Measurements from ENCODE around the gene RABGAP1. TPM values are rescaled to one million over a fixed set of nuclear protein-coding genes. Genes with fewer than 3 reads are reported as not detected.

Gene RABGAP1
- polyA plus RNA-seq, 3 donors from 2014 or later = 14.0 to 24.2 (median 14.7) TPM

GRCh38 chr9:123049589-123050222 lies 108.9 kb downstream of the RABGAP1 start:
- Mint-ChIP-seq H3K27me3 (ENCODE audit: low read depth in 3 of 3) (peaks cover 0 to 2% (median 0%) of the 10 kb centered on the region in 3 donors), H3K9me3 (no peaks in the 10 kb centered on the region), H3K4me1 (peaks cover 0 to 6% of the 10 kb centered on the region in 2 donors), H3K36me3 (peaks cover 0 to under 1% (median 0%) of the 10 kb centered on the region in 3 donors), H3K4me3 (no peak overlapping the region), H3K27ac (no peak overlapping the region)
- DNase-seq = no peak

DNA sequence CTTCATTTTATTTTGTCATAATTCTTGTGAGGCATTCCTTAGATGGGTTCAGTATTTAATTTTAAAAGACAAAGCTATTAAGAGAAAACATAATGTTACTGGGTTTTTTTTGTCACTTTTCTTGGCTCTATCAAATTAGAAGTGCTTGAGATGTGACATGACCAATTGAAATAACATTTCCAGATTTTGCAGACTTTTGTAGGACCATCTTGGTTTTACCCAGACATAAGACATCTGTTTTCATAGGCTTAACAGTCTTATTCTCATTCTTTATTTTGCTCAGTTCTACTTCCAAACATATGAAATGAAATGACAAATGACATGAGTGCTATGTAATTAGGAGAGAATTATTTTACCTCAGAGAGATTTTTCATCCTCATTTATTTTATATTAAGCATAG lies 112.2 kb downstream of the RABGAP1 start:
- DNase-seq = no peak
- Mint-ChIP-seq H3K9me3 (no peaks in the 10 kb centered on the region), H3K27me3 (ENCODE audit: low read depth in 3 of 3) (peaks cover 0 to 2% (median 0%) of the 10 kb centered on the region in 3 donors), H3K27ac (no peak overlapping the region), H3K4me3 (no peak overlapping the region), H3K36me3 (peaks cover 0 to 5% (median 0%) of the 10 kb centered on the region in 3 donors), H3K4me1 (peaks cover 0 to 6% of the 10 kb centered on the region in 2 donors)

- no peak for DNase-seq
- peaks cover 0 to 6% of the 10 kb centered on the region in 2 donors for H3K4me1 Mint-ChIP-seq
- no peaks in the 10 kb centered on the region for H3K9me3 Mint-ChIP-seq
- no peak overlapping the region for H3K4me3 Mint-ChIP-seq
- H3K36me3 Mint-ChIP-seq = peaks cover 0 to 5% (median 0%) of the 10 kb centered on the region in 3 donors
- H3K27me3 Mint-ChIP-seq (ENCODE audit: low read depth in 3 of 3) = peaks cover 0 to 2% (median 0%) of the 10 kb centered on the region in 3 donors
- no peak overlapping the region for H3K27ac Mint-ChIP-seq
Measured at GRCh38 chr9:123053711-123054110, 112.9 kb downstream of the RABGAP1 start.

- H3K4me3 Mint-ChIP-seq = no peak overlapping the region
- H3K36me3 Mint-ChIP-seq = peaks cover 0 to 9% (median 3%) of the 10 kb centered on the region in 3 donors
- no peaks in the 10 kb centered on the region for H3K9me3 Mint-ChIP-seq
- peaks cover 0 to 1% (median 0%) of the 10 kb centered on the region in 3 donors for H3K27me3 Mint-ChIP-seq (ENCODE audit: low read depth in 3 of 3)
- DNase-seq = no peak
- no peak overlapping the region for H3K27ac Mint-ChIP-seq
- peaks cover 0 to 2% of the 10 kb centered on the region in 2 donors for H3K4me1 Mint-ChIP-seq
Measured at GRCh38 chr9:123058834-123059233, 118.0 kb downstream of the RABGAP1 start.

DNA sequence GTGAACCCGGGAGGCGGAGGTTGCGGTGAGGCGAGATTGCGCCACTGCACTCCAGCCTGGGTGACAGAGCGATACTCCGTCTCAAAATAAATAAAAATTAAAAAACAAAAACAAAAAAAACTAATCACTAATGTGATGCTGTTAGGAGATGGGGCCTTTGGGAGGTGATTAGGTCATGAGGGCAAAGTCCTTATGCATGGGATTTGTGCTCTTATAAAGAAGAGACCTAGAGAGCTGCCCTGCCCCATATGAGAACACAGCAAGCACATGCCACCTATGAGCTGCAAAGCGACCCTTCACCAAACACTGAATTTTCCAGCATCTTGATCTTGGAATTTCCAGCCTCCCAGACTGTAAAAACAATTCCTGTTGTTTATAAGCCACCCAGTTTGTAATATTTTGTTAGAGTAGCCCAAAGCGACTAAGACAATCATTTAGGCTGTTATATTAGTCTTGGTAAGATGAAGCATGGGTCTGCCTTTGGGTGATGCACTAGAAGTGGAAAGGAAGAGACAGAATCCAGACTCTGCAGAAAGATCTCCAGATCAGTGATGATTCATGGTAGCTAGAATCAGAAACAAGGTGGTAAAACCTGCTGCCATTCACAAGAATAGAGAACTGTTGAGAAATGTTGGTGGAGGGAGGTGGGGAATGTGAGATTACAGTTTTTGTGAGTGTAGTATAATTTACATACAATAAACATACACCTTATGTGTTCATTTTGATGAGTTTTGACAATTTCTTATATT lies 118.8 kb downstream of the RABGAP1 start:
- peaks cover 0 to 1% (median 0%) of the 10 kb centered on the region in 3 donors for H3K27me3 Mint-ChIP-seq (ENCODE audit: low read depth in 3 of 3)
- H3K4me1 Mint-ChIP-seq = no peaks in the 10 kb centered on the region
- no peaks in the 10 kb centered on the region for H3K9me3 Mint-ChIP-seq
- no peak overlapping the region for H3K27ac Mint-ChIP-seq
- no peak for DNase-seq
- H3K4me3 Mint-ChIP-seq = no peak overlapping the region
- H3K36me3 Mint-ChIP-seq = peaks cover 0 to 9% (median 6%) of the 10 kb centered on the region in 3 donors

DNA sequence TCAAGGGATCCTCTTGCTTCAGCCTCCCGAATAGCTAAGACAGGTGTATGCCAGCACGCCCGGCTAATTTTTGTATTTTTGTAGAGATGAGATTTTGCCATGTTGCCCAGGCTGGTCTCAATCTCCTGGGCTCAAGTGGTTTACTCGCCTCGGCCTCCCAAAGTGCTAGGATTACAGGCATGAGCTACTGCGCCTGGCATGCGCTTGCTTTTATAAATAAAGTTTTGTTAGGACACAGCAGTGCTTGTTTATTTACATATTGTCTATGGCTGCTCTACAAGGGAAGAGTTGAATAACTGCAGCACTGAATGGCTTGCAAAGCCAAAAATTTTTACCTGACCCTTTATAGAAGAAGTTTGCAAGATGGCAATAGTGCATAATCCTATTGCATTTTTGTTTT lies 120.4 kb downstream of the RABGAP1 start:
- H3K27me3 Mint-ChIP-seq (ENCODE audit: low read depth in 3 of 3) = peaks cover 0 to 2% (median 0%) of the 10 kb centered on the region in 3 donors
- no peaks in the 10 kb centered on the region for H3K4me1 Mint-ChIP-seq
- peaks cover 7 to 15% (median 12%) of the 10 kb centered on the region in 3 donors for H3K36me3 Mint-ChIP-seq
- H3K4me3 Mint-ChIP-seq = no peak overlapping the region
- no peak for DNase-seq
- H3K9me3 Mint-ChIP-seq = no peaks in the 10 kb centered on the region
- H3K27ac Mint-ChIP-seq = no peak overlapping the region

GRCh38 chr9:123062351-123063176 lies 121.7 kb downstream of the RABGAP1 start:
- no peak for DNase-seq
- Mint-ChIP-seq H3K4me3 (no peak overlapping the region), H3K4me1 (no peaks in the 10 kb centered on the region), H3K27me3 (ENCODE audit: low read depth in 3 of 3) (peaks cover 0 to 6% (median 0%) of the 10 kb centered on the region in 3 donors), H3K27ac (no peak overlapping the region), H3K9me3 (no peaks in the 10 kb centered on the region), H3K36me3 (peaks cover 20 to 29% (median 24%) of the 10 kb centered on the region in 3 donors)

DNA sequence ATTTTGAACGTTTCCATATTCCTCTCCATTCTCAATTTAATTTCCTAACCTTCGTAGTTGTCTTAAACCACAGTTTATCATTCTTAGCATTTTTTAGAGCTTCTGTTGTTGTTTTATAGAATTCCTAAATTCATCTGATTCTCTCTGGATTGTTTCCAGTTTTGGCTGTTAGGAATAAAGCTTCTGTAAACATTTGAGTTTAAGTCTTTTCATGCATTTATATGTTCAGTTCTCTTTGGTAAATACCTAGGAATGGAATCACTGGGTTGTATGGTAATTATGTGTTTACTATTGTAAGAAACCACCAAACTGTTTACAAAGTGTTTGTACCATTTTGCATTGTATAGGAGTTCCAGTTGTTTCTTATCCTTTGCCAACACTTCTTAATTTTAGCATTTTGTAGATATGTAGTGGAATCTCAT lies 122.4 kb downstream of the RABGAP1 start:
- H3K36me3 Mint-ChIP-seq = peaks cover 22 to 31% (median 26%) of the 10 kb centered on the region in 3 donors
- H3K4me3 Mint-ChIP-seq = no peak overlapping the region
- H3K27ac Mint-ChIP-seq = no peak overlapping the region
- peaks cover 0 to 6% (median 0%) of the 10 kb centered on the region in 3 donors for H3K27me3 Mint-ChIP-seq (ENCODE audit: low read depth in 3 of 3)
- DNase-seq = no peak
- H3K9me3 Mint-ChIP-seq = no peaks in the 10 kb centered on the region
- no peaks in the 10 kb centered on the region for H3K4me1 Mint-ChIP-seq

DNA sequence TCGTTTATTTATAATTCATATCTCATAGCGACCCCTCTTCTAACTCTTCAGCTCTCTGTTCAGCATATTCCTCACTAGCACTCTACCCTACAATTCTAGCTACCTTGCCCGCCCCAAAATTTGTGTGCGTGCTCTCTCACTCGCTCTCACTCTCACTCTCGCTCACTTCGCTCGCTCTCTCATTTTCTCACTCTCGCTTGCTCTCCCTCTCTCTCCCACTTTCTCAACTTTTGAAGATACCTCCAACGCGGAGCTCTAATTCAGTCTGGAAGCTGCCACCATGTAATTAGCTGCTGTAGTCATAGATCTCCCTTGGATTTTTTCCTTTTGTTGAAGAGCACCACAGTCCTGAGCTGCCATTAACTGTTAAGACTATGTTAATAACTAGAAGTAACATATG lies 123.1 kb downstream of the RABGAP1 start:
- Mint-ChIP-seq H3K36me3 (peaks cover 22 to 31% (median 26%) of the 10 kb centered on the region in 3 donors), H3K27me3 (ENCODE audit: low read depth in 3 of 3) (peaks cover 0 to 6% (median 0%) of the 10 kb centered on the region in 3 donors), H3K4me1 (no peaks in the 10 kb centered on the region), H3K27ac (peak overlapping the region in 1 of 6 donors; percentile 20), H3K4me3 (no peak overlapping the region), H3K9me3 (no peaks in the 10 kb centered on the region)
- DNase-seq = no peak

DNA sequence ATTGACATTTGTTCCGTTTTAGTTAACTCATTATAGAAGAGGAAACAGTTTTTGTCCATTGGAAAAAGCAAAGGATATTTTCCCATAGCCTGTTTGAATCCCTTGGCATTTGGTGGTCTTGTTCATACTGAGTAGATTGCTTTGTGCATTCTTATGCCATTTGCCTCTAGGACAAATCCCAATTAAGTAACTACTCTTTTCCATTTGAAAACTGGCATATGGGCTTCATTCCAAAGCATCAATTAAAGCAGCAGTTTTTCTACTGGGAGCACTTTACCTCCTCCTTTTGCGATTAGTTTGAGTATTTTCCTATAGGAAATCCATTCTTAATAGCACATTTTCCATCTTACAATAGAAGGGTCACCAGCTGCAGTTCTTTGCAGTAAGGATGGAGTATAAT lies 123.9 kb downstream of the RABGAP1 start:
- H3K27me3 Mint-ChIP-seq (ENCODE audit: low read depth in 3 of 3) = peaks cover 0 to 6% (median 0%) of the 10 kb centered on the region in 3 donors
- DNase-seq = no peak
- no peak overlapping the region for H3K4me3 Mint-ChIP-seq
- H3K4me1 Mint-ChIP-seq = no peaks in the 10 kb centered on the region
- H3K27ac Mint-ChIP-seq = no peak overlapping the region
- H3K36me3 Mint-ChIP-seq = peaks cover 22 to 32% (median 26%) of the 10 kb centered on the region in 3 donors
- no peaks in the 10 kb centered on the region for H3K9me3 Mint-ChIP-seq

- peaks cover 22 to 37% (median 26%) of the 10 kb centered on the region in 3 donors for H3K36me3 Mint-ChIP-seq
- H3K9me3 Mint-ChIP-seq = no peaks in the 10 kb centered on the region
- DNase-seq = no peak
- peaks cover 0 to 6% (median 0%) of the 10 kb centered on the region in 3 donors for H3K27me3 Mint-ChIP-seq (ENCODE audit: low read depth in 3 of 3)
- H3K4me3 Mint-ChIP-seq = no peak overlapping the region
- H3K4me1 Mint-ChIP-seq = no peaks in the 10 kb centered on the region
- peak overlapping the region in 1 of 6 donors; percentile 24 for H3K27ac Mint-ChIP-seq
Measured at GRCh38 chr9:123065196-123065595, 124.4 kb downstream of the RABGAP1 start.

GRCh38 chr9:123067136-123067535 lies 126.3 kb downstream of the RABGAP1 start:
- Mint-ChIP-seq H3K4me1 (no peaks in the 10 kb centered on the region), H3K9me3 (no peaks in the 10 kb centered on the region), H3K27me3 (ENCODE audit: low read depth in 3 of 3) (peaks cover 0 to 4% (median 0%) of the 10 kb centered on the region in 3 donors), H3K27ac (peak overlapping the region in 1 of 6 donors; percentile 2), H3K4me3 (no peak overlapping the region), H3K36me3 (peaks cover 31 to 51% (median 42%) of the 10 kb centered on the region in 3 donors)
- no peak for DNase-seq

DNA sequence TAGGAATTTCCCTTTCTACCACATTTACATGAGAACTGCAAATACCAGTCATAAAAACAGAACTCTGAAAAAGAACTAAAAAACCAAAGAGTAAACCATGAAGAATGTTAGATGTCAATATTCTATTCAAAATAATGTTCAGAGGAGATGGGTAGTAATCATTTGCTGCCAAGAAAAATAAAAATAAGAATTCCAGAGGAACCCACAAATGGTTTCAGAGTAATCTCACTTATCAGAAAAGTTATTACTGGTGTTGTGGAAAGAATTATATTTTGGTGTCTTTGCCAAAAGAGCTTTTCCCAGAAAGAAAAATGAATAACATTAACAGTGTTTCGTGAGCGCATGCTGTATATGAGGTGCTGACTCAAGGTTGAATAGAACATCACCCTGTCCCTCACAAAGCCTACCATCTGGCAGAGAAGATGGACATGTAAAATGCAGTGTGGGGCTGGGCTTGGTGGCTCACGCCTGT lies 128.2 kb downstream of the RABGAP1 start:
- Mint-ChIP-seq H3K36me3 (peaks cover 27 to 56% (median 42%) of the 10 kb centered on the region in 3 donors), H3K27ac (no peak overlapping the region)
- no peak for DNase-seq

More for the DNA sequence above, 128.2 kb downstream of the RABGAP1 start:
- peaks cover 0 to 4% (median 0%) of the 10 kb centered on the region in 3 donors for H3K27me3 Mint-ChIP-seq (ENCODE audit: low read depth in 3 of 3)
- no peak overlapping the region for H3K4me3 Mint-ChIP-seq
- no peaks in the 10 kb centered on the region for H3K4me1 Mint-ChIP-seq
- no peaks in the 10 kb centered on the region for H3K9me3 Mint-ChIP-seq

Data from immature natural killer cell (primary cell).